Mesothelial cell of epicardium (in vitro differentiated cells): ENCODE measurements around the gene DNAI2. TPM values are rescaled to one million over a fixed set of nuclear protein-coding genes. Genes with fewer than 3 reads are reported as not detected.

Experiments
- DNase-seq, 2 experiments: peaks; one replicate each; pipeline ENCODE4 v3.0.0; 2021; ENCODE audit warnings: low spot score in 2 of 2; ENCODE audit not compliant: unreplicated experiment in 2 of 2
- H3K27ac Mint-ChIP-seq: 2 replicates; pipeline ENCODE4 v1.8.0; 2021; ENCODE audit warnings: mixed read lengths
- H3K27me3 Mint-ChIP-seq: 2 replicates; pipeline ENCODE4 v1.8.0; 2021; ENCODE audit warnings: low read depth, mixed read lengths
- H3K36me3 Mint-ChIP-seq: 2 replicates; pipeline ENCODE4 v1.8.0; 2021; ENCODE audit warnings: mixed read lengths
- H3K4me1 Mint-ChIP-seq: 2 replicates; pipeline ENCODE4 v1.8.0; 2021; ENCODE audit warnings: mixed read lengths
- H3K4me3 Mint-ChIP-seq: 2 replicates; pipeline ENCODE4 v1.8.0; 2021; ENCODE audit warnings: mild to moderate bottlenecking, moderate library complexity, mixed read lengths
- H3K9me3 Mint-ChIP-seq: 2 replicates; pipeline ENCODE4 v1.8.0; 2021; ENCODE audit warnings: mixed read lengths
- total RNA-seq: library from RNA; stranded (reverse); gene quantifications from 3 replicates; pipeline ENCODE4 v1.2.1, GENCODE V29; 2021
- TF ChIP-seq, protein P1 (sequence below): fragments of 200-600 bp; sonication (generic); IDR thresholded peaks from one replicate; pipeline ENCODE4 v1.5.0; 2021; ENCODE audit warnings: antibody characterized with exemption; ENCODE audit not compliant: unreplicated experiment

The DNAI2 gene
- total RNA-seq, 1 donor from 2014 or later: not detected

DNA sequence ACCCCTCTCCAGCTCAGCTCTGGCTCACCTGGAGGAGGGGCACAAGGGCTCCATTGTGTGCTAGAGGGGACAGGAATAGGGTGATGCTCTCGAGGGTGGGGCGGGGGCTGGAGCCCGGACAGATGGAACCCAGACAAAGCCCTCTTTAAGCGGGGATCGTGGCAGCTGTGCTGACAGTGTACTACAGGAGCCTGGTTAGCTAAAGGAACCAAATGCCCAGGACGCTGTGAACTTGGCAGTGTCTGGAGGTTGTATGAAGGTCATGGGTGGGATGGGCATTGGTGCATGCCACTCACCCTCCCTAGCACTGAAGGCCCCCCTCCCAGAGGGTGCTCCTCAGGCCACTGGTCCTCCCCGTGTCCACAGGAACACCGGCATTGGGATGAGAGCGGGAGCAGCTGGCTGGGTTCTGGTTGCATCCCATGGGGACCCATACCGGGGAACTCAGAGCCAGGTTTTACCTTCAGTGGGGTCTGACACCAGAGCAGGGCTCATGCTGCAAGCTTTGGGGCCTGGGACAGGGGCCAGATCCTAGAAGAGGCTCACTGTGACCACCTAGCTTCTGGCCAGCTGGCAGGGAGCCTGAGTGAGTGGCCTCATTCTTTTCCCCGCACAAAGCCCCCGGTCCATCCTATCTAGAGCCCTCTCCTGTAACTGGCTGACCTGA, 63.9 kb downstream of the DNAI2 start:
- Mint-ChIP-seq H3K4me3 (no peak overlapping the region), H3K36me3 (no peaks in the 10 kb centered on the region), H3K27me3 (peaks cover 40% of the 10 kb centered on the region)

DNA sequence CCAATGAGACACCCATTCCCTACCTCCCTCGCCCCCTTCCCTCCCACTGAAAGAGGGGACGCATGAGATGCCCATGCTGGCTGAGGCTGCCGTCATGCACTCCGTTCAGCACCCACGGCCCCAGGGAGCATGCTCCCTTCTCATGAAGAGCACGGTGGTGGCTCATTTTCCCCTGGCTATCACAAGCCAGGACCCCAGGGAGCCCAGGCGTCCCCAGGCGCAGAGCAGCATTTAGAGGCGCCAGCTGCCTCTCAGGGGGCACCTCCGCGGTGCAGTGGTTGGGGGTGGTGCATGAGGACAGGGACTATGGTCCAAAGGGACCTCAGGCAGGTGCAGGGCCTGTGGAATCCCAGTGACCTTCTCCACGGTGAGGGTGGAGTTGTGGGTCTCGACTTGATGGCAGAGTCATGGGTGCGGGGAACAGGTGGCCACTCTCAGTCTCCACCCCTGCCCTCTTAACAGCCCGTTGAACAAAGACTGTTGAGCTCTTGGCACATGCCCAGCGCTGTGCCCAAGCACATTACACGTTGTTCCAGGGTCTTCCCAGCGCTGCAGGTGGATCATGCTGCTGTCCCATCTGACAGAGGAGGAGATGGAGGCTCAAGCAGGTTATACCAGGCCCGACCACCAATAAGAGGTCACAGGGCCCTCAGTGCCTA, 65.6 kb downstream of the DNAI2 start:
- DNase-seq: no peak
- TF ChIP-seq, protein P1, sequence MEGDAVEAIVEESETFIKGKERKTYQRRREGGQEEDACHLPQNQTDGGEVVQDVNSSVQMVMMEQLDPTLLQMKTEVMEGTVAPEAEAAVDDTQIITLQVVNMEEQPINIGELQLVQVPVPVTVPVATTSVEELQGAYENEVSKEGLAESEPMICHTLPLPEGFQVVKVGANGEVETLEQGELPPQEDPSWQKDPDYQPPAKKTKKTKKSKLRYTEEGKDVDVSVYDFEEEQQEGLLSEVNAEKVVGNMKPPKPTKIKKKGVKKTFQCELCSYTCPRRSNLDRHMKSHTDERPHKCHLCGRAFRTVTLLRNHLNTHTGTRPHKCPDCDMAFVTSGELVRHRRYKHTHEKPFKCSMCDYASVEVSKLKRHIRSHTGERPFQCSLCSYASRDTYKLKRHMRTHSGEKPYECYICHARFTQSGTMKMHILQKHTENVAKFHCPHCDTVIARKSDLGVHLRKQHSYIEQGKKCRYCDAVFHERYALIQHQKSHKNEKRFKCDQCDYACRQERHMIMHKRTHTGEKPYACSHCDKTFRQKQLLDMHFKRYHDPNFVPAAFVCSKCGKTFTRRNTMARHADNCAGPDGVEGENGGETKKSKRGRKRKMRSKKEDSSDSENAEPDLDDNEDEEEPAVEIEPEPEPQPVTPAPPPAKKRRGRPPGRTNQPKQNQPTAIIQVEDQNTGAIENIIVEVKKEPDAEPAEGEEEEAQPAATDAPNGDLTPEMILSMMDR: no peak
- Mint-ChIP-seq H3K4me3 (no peak overlapping the region), H3K27me3 (peaks cover 41% of the 10 kb centered on the region), H3K9me3 (no peaks in the 10 kb centered on the region), H3K4me1 (no peaks in the 10 kb centered on the region), H3K36me3 (no peaks in the 10 kb centered on the region), H3K27ac (no peak overlapping the region)

More for the DNA sequence above, 63.9 kb downstream of the DNAI2 start:
- Mint-ChIP-seq H3K27ac (no peak overlapping the region), H3K4me1 (peaks cover 1% of the 10 kb centered on the region), H3K9me3 (no peaks in the 10 kb centered on the region)
- TF ChIP-seq, protein P1: no peak
- DNase-seq: no peak

DNA sequence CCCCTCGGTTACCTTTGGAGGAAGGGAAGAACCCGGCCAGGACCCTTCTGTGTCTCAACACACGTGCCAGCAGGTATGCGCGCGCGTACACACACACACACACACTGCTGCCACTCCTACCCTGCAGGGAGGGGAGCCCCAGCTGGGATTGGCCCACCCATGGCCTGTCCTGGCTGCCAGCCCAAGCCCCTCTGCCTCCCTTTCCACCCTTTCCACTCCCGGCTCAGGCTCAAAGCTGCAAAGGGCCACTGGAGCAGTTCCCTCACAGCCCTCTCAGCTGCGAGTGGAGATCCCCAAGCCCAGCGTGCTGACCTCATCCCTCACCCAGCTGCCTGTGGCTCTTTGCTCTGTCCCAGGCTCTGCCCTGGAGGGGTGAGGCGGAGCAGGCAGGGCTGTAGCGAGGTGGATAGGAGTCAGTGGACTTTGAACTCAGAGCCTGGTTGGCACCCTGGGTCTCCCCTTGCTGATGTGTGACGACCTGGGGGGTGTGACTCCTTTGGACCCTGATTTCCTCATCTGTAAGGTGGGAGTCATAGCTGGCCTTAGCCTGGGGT, 66.5 kb downstream of the DNAI2 start:
- no peak overlapping the region for H3K27ac Mint-ChIP-seq
- H3K36me3 Mint-ChIP-seq: no peaks in the 10 kb centered on the region

DNA sequence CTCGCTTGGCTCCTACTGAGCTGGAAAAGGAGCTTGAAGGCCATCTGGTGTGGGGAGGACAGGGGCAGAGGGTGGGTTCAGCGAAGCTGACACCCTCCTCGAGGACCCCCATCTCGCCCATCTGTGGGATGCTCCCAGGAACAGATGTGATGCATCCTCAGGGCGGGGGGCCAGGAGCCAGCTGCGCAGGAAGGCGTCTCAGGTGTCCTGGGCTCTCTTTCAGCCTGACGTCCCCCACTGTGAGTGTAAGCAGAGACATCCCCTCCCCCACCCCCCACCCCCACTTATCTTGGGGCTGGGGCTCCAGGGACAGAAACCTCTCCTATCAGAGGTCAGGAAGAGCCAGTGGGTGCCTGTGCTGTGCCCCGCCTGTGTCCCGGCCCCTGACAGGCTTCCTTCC, 68.2 kb downstream of the DNAI2 start:
- H3K36me3 Mint-ChIP-seq: no peaks in the 10 kb centered on the region
- H3K9me3 Mint-ChIP-seq: no peaks in the 10 kb centered on the region
- DNase-seq: no peak
- no peak overlapping the region for H3K4me3 Mint-ChIP-seq
- TF ChIP-seq, protein P1: no peak
- H3K27ac Mint-ChIP-seq: no peak overlapping the region
- H3K4me1 Mint-ChIP-seq: no peaks in the 10 kb centered on the region
- H3K27me3 Mint-ChIP-seq: peaks cover 50% of the 10 kb centered on the region

More for the DNA sequence above, 66.5 kb downstream of the DNAI2 start:
- H3K4me3 Mint-ChIP-seq: no peak overlapping the region
- H3K4me1 Mint-ChIP-seq: no peaks in the 10 kb centered on the region
- peaks cover 44% of the 10 kb centered on the region for H3K27me3 Mint-ChIP-seq
- no peaks in the 10 kb centered on the region for H3K9me3 Mint-ChIP-seq
- DNase-seq: no peak
- TF ChIP-seq, protein P1: no peak

DNA sequence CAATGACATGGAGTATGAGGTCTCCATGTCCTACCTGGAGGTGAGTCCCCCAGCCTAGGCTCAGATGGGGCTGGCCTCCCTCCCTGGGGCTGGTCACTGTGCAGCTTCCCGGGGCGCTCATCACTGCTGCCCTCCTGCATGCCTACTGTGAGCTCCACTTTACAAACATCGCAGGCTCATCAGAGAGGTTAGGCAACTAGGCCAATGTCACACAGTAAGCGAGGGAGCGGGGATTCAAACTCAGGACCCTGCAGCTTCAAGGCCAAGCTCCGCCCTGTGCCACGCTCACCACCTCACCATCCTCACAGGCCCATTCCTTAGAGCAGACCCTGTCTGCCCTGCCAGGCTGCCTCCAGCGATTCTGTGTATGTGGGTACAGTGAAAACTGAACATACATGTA, 69.1 kb downstream of the DNAI2 start:
- H3K9me3 Mint-ChIP-seq: no peaks in the 10 kb centered on the region
- no peak overlapping the region for H3K4me3 Mint-ChIP-seq
- no peaks in the 10 kb centered on the region for H3K36me3 Mint-ChIP-seq
- TF ChIP-seq, protein P1: no peak
- DNase-seq: no peak
- no peak overlapping the region for H3K27ac Mint-ChIP-seq
- H3K27me3 Mint-ChIP-seq: peaks cover 50% of the 10 kb centered on the region
- H3K4me1 Mint-ChIP-seq: no peaks in the 10 kb centered on the region
